K562 (cell line): Measurements from ENCODE around the gene NTNG1. TPM values are rescaled to one million over a fixed set of nuclear protein-coding genes. Genes with fewer than 3 reads are reported as not detected.

Source experiments
- ATAC-seq: fragments of 200-7000 bp; cut with Tn5 transposase; 3 replicates; pipeline ENCODE4 v1.9.1; 2020; ENCODE audit warnings: moderate library complexity
- BruUV-seq: library from RNA; stranded (reverse); fragments of 400-500 nt; replicated peaks from 2 replicates; lab custom pipeline; 2021; lab: Mats Ljungman, UMichigan
- CTCF ChIA-PET: fragments of 300-600 bp; formaldehyde crosslinking; extraction: SDS; loops from one replicate; lab custom pipeline; 2021; ENCODE audit warnings: low intra/inter-chr PET ratio; lab: Yijun Ruan, JAX
- POLR2A ChIA-PET: fragments of 300-600, 350-650 bp; sonication (Branson Sonifier 250); formaldehyde crosslinking; extraction: SDS; loops from one replicate; lab custom pipeline; 2021; ENCODE audit warnings: antibody characterized with exemption, inconsistent platforms; lab: Yijun Ruan, JAX
- DNase-seq, 4 experiments: peaks; one replicate each; pipeline versions ENCODE4 v3.0.0 to v3.0.0-alpha.2; 2011 to 2018; ENCODE audit warnings: low spot score in 3 of 4, mixed read lengths in 3 of 4; ENCODE audit errors: extremely low read depth in 1 of 4
- FAIRE-seq: peaks from 2 replicates; lab custom pipeline; 2011; peaks lifted over from hg19 to GRCh38; lab: Jason Lieb, UNC
- H2AFZ ChIP-seq: 2 replicates; pipeline ENCODE4 v1.6.0; 2011; ENCODE audit warnings: low read depth, low read length, control low read depth, inconsistent platforms
- H3K27ac ChIP-seq: fragments of 200-600 bp; 3 replicates; pipeline ENCODE4 v1.8.0; 2011; ENCODE audit warnings: low read depth, mild to moderate bottlenecking, control low read depth, inconsistent platforms, low read length, moderate library complexity, mixed read lengths; ENCODE audit errors: extremely low read depth
- H3K27me3 ChIP-seq, 2 experiments: fragments of 300-600 bp in 1 of 2; 2 replicates in 1 of 2; 3 replicates in 1 of 2; pipeline versions ENCODE4 v1.6.0 to v1.8.0; 2011; ENCODE audit warnings: inconsistent platforms in 2 of 2, low read length in 2 of 2, mild to moderate bottlenecking in 1 of 2, mixed read lengths in 1 of 2, moderate library complexity in 1 of 2; ENCODE audit not compliant: control insufficient read depth in 2 of 2, insufficient read depth in 2 of 2
- H3K36me3 ChIP-seq: fragments of 300-600 bp; 3 replicates; pipeline ENCODE4 v1.8.0; 2011; ENCODE audit warnings: mild to moderate bottlenecking, low read length, inconsistent platforms; ENCODE audit not compliant: control insufficient read depth, insufficient read depth
- H3K4me1 ChIP-seq, 2 experiments: fragments of 200-600 bp in 1 of 2; replicated peaks in 1 of 2; 2 replicates in 1 of 2; 3 replicates in 1 of 2; pipeline versions ENCODE4 v1.5.1 to v1.8.0; 2011; ENCODE audit warnings: inconsistent platforms in 2 of 2, low read length in 2 of 2, mild to moderate bottlenecking in 1 of 2, mixed read lengths in 1 of 2, moderate library complexity in 1 of 2; ENCODE audit not compliant: control insufficient read depth in 2 of 2, insufficient read depth in 2 of 2
- H3K4me2 ChIP-seq: 2 replicates; pipeline ENCODE4 v1.6.1; 2011; ENCODE audit warnings: low read length, control low read depth, inconsistent platforms, mixed read lengths; ENCODE audit not compliant: insufficient read depth
- H3K4me3 ChIP-seq: fragments of 200-600 bp; sonication (generic), shearing (Covaris generic); 2 replicates; pipeline ENCODE4 v1.5.1; 2016; ENCODE audit warnings: control low read depth, inconsistent platforms
- H3K79me2 ChIP-seq: fragments of 200-600 bp; 3 replicates; pipeline ENCODE4 v1.8.0; 2011; ENCODE audit warnings: low read length, inconsistent platforms; ENCODE audit not compliant: control insufficient read depth, insufficient read depth
- H3K9ac ChIP-seq, 2 experiments: 2 replicates each; pipeline versions ENCODE4 v1.6.0 to v1.6.1; 2011; ENCODE audit warnings: low read depth in 2 of 2, low read length in 2 of 2, control low read depth in 1 of 2, inconsistent platforms in 1 of 2, mild to moderate bottlenecking in 1 of 2, mixed read lengths in 1 of 2; ENCODE audit not compliant: insufficient read depth in 1 of 2
- H3K9me1 ChIP-seq: one replicate; pipeline ENCODE4 v1.6.0; 2011; ENCODE audit warnings: inconsistent platforms, mild to moderate bottlenecking, low read length, moderate library complexity; ENCODE audit not compliant: control insufficient read depth, insufficient read depth
- H3K9me3 ChIP-seq: replicated peaks from 2 replicates; pipeline ENCODE4 v1.5.1; 2011; ENCODE audit warnings: low read depth, low read length, inconsistent platforms; ENCODE audit not compliant: control insufficient read depth, insufficient read depth
- H4K20me1 ChIP-seq: replicated peaks from 2 replicates; pipeline ENCODE4 v1.6.1; 2011; ENCODE audit warnings: low read length, inconsistent platforms, mixed read lengths; ENCODE audit not compliant: control insufficient read depth, insufficient read depth
- CTCF ChIP-seq, 3 experiments: IDR thresholded peaks in 2 of 3; conservative IDR thresholded peaks in 1 of 3; 2 replicates each; pipeline ENCODE4 v1.5.1; 2011 to 2012; ENCODE audit warnings: low read length in 3 of 3, mild to moderate bottlenecking in 3 of 3, control low read depth in 2 of 3, improper control_type of control experiment in 1 of 3, inconsistent platforms in 1 of 3, low read depth in 1 of 3, mixed read lengths in 1 of 3, moderate library complexity in 1 of 3; ENCODE audit not compliant: insufficient read depth in 2 of 3
- CTCFL ChIP-seq: IDR thresholded peaks from 2 replicates; pipeline ENCODE4 v1.6.1; 2011; ENCODE audit warnings: borderline replicate concordance, low read depth, mild to moderate bottlenecking, moderate library complexity, low read length; ENCODE audit not compliant: insufficient read depth, poor library complexity, severe bottlenecking
- FOXP1 ChIP-seq: sonication (generic); formaldehyde crosslinking; IDR thresholded peaks from 2 replicates; pipeline ENCODE4 v1.8.0; 2022; ENCODE audit warnings: mild to moderate bottlenecking, missing genetic modification reagents
- NONO ChIP-seq, 2 experiments: fragments of 200-400 bp in 1 of 2; fragments of 450-650 bp in 1 of 2; formaldehyde crosslinking in 1 of 2; IDR thresholded peaks; 2 replicates each; pipeline ENCODE4 v1.6.1; 2017; ENCODE audit warnings: low read depth in 2 of 2, mild to moderate bottlenecking in 2 of 2, moderate library complexity in 2 of 2, low read length in 1 of 2
- RAD21 ChIP-seq, 2 experiments: fragments of 250-450 bp in 1 of 2; fragments of 450-650 bp in 1 of 2; sonication (Bioruptor Pico) in 1 of 2; formaldehyde crosslinking in 1 of 2; IDR thresholded peaks in 1 of 2; conservative IDR thresholded peaks in 1 of 2; 2 replicates each; pipeline versions ENCODE4 v1.4.0 to v1.8.0; 2020 to 2022; ENCODE audit warnings: mild to moderate bottlenecking in 2 of 2, moderate library complexity in 1 of 2
- ZBTB11 ChIP-seq, 3 experiments: fragments of 200-800 bp in 1 of 3; fragments of 250-450 bp in 1 of 3; fragments of 450-650 bp in 1 of 3; sonication (Bioruptor Pico) in 1 of 3; sonication (Bioruptor generic) in 1 of 3; formaldehyde crosslinking in 1 of 3; IDR thresholded peaks; 2 replicates each; pipeline versions ENCODE4 v1.6.1 to v1.8.0; 2016 to 2022; ENCODE audit warnings: mild to moderate bottlenecking in 2 of 3, missing genetic modification characterization in 2 of 3, missing compliant biosample characterization in 1 of 3, moderate library complexity in 1 of 3
- ZNF717 ChIP-seq: fragments of 250-450 bp; sonication (Bioruptor Pico); IDR thresholded peaks from 2 replicates; pipeline ENCODE4 v1.5.0; 2021
- WGBS: fragments of 100-300 bp; shearing (Covaris generic); methylation state at CpG from one replicate; pipeline ENCODE4 v1.1.6; 2016; ENCODE audit warnings: low coverage, mixed read lengths; ENCODE audit not compliant: insufficient coverage; ENCODE audit errors: missing lambda C conversion rate; 5-methylcytosine and 5-hydroxymethylcytosine counted together
- in situ Hi-C: fragments of 300-500 bp; cut with MboI; formaldehyde crosslinking; loops from 4 replicates; pipeline ENCODE4 v1.15.0; 2018; ENCODE audit warnings: inconsistent platforms, mixed read lengths
- intact Hi-C: fragments of 100-400 bp; cut with micrococcal nuclease; formaldehyde crosslinking; loops from 2 replicates; pipeline ENCODE4 v1.14.2; 2022
- polyA plus RNA-seq, 8 experiments: library from polyadenylated mRNA; depleted of rRNA in 4 of 8; stranded (reverse) in 5 of 8; unstranded in 3 of 8; fragments of >200 nt; fragmentation: Nextera tagmentation in 2 of 8; fragmentation: Illumina TruSeq in 1 of 8; extraction: Ambion mirVana in 2 of 8; extraction: Trizol in 1 of 8; gene quantifications; 2 replicates each; pipeline versions ENCODE4 v1.2.1 to v1.2.3, GENCODE V29; 2011 to 2014; ENCODE audit warnings: inconsistent platforms in 1 of 8, missing spikeins in 1 of 8
- total RNA-seq, 7 experiments: library from RNA; depleted of rRNA in 6 of 7; stranded (reverse); fragments of >200 nt in 6 of 7; fragmentation: Illumina TruSeq in 2 of 7; extraction: Trizol in 2 of 7; gene quantifications; 2 replicates each; pipeline versions ENCODE4 v1.2.1 to v1.2.3, GENCODE V29; 2011 to 2021; ENCODE audit warnings: low replicate concordance in 1 of 7

Gene NTNG1
- total and polyA plus RNA-seq, 9 of the 15 experiments (the other 6 are each of a cell fraction or from before 2014, with no cell fraction given), result not detected

- Histone ChIP-seq H2AFZ (no peak overlapping the region), H3K79me2 (no peaks in the 10 kb centered on the region)
- DNase-seq, result peak; percentile 4 to 44 (median 35)
- FAIRE-seq, result no peak
- TF ChIP-seq FOXP1 (CRISPR knock-in tag), result no peak
- TF ChIP-seq ZBTB11 (CRISPR knock-in tag; IDR thresholded peaks at IDR 0.05), result peak in 1 of 3 experiments; percentile 57; a peak in 2 of 6 replicates
- peak; percentile 21 to 48 (median 39); a peak in 3 of 6 replicates for TF ChIP-seq CTCF (IDR thresholded peaks at IDR 0.05 in 2 of 3, conservative IDR thresholded peaks at IDR 0.05 in 1 of 3; ENCODE audit: insufficient read depth in 2 of 3, low read depth in 1 of 3, low read length in 3 of 3)
- no peak for TF ChIP-seq ZNF717 (CRISPR knock-in tag)
- no peak for TF ChIP-seq NONO (IDR thresholded peaks at IDR 0.05; ENCODE audit: low read depth in 2 of 2, low read length in 1 of 2)
- 0 out of 4 replicates have a peak, but pooled peaks of 1 of the 2 experiments have one; percentile 4 for TF ChIP-seq RAD21 (CRISPR knock-in tag; conservative IDR thresholded peaks at IDR 0.05 in 1 of 2, IDR thresholded peaks at IDR 0.05 in 1 of 2)
- peak; percentile 20 for TF ChIP-seq CTCFL
- TF ChIP-seq, all 486 proteins: peak for 4
- Histone ChIP-seq H3K9me3 (no peaks in the 10 kb centered on the region), H3K9me1 (no peaks in the 10 kb centered on the region), H3K4me3 (no peak overlapping the region), H3K9ac (no peak overlapping the region), H3K27me3 (no peaks in the 10 kb centered on the region), H3K4me1 (no peaks in the 10 kb centered on the region), H4K20me1 (no peaks in the 10 kb centered on the region), H3K4me2 (no peak overlapping the region), H3K36me3 (no peaks in the 10 kb centered on the region), H3K27ac (no peak overlapping the region)
- POLR2A ChIA-PET, result no interaction called here
- no peak for ATAC-seq
- intact Hi-C loops (no loop called here), in situ Hi-C loops (no loop called here)
- BruUV-seq, result no TSS peak
- CTCF ChIA-PET, result no interaction called here
- 2% methylated on average over 5 of the region's 5 CpGs for WGBS
Observed at GRCh38 chr1:107196973-107197562, 56.2 kb downstream of the NTNG1 start.
